HEK293T (cell line): ENCODE data around the gene CLCN4.

Experiments
- ARNT ChIP-seq: fragments of 450-650 bp; IDR thresholded peaks from 2 replicates; pipeline ENCODE4 v1.6.1; 2017; ENCODE audit warnings: mild to moderate bottlenecking
- FOXA1 ChIP-seq: fragments of 450-650 bp; IDR thresholded peaks from 2 replicates; pipeline ENCODE4 v1.6.1; 2016; ENCODE audit warnings: mild to moderate bottlenecking
- FOXM1 ChIP-seq: fragments of 450-650 bp; IDR thresholded peaks from 2 replicates; pipeline ENCODE4 v1.6.1; 2017; ENCODE audit warnings: mild to moderate bottlenecking, borderline replicate concordance
- LEF1 ChIP-seq: fragments of 450-650 bp; IDR thresholded peaks from 2 replicates; pipeline ENCODE4 v1.6.1; 2017; ENCODE audit warnings: mild to moderate bottlenecking, borderline replicate concordance
- SP1 ChIP-seq: fragments of 450-650 bp; IDR thresholded peaks from 2 replicates; pipeline ENCODE4 v1.6.1; 2017
- TARDBP ChIP-seq: fragments of 450-650 bp; IDR thresholded peaks from 2 replicates; pipeline ENCODE4 v1.6.1; 2016
- ZNF384 ChIP-seq: fragments of 450-650 bp; IDR thresholded peaks from 2 replicates; pipeline ENCODE4 v1.6.1; 2016

GRCh38 chrX:10173331-10173900, 16.6 kb downstream of the CLCN4 start:
- TF ChIP-seq TARDBP (no peak), FOXA1 (no peak), LEF1 (no peak), FOXM1 (no peak), ZNF384 (no peak), ARNT (no peak), SP1 (no peak)
